ENCODE measurements around the gene PMIS2.
"Not testable (repeated sequence)": the region's sequence is repeated elsewhere in the genome, so short reads cannot be mapped to it uniquely, and the experiment has no call there.

The PMIS2 gene

GRCh38 chr19:35595026-35595425, 9.1 kb downstream of the PMIS2 start:
- DNase-seq (ENCODE audit: low spot score): not testable (repeated sequence)

GRCh38 chr19:35595928-35596327, 10.0 kb downstream of the PMIS2 start:
- no peak for DNase-seq (ENCODE audit: low spot score)

GRCh38 chr19:35596366-35596999, 10.5 kb downstream of the PMIS2 start:
- no peak for DNase-seq (ENCODE audit: low spot score)

- DNase-seq (ENCODE audit: low spot score): no peak
Measured at GRCh38 chr19:35601971-35602370, 16.0 kb downstream of the PMIS2 start.

GRCh38 chr19:35604436-35604835, 18.5 kb downstream of the PMIS2 start:
- not testable (repeated sequence) for DNase-seq (ENCODE audit: low spot score)

GRCh38 chr19:35607170-35607569, 21.2 kb downstream of the PMIS2 start:
- not testable (repeated sequence) for DNase-seq (ENCODE audit: low spot score)

- no peak for DNase-seq (ENCODE audit: low spot score)
Measured at GRCh38 chr19:35607661-35608060, 21.7 kb downstream of the PMIS2 start.

GRCh38 chr19:35608251-35608650, 22.3 kb downstream of the PMIS2 start:
- DNase-seq (ENCODE audit: low spot score): no peak

GRCh38 chr19:35609851-35610353, 23.9 kb downstream of the PMIS2 start:
- DNase-seq (ENCODE audit: low spot score): no peak

GRCh38 chr19:35612224-35612558, 26.2 kb downstream of the PMIS2 start:
- no peak for DNase-seq (ENCODE audit: low spot score)

- peak; percentile 92 for DNase-seq (ENCODE audit: low spot score)
Measured at GRCh38 chr19:35612559-35613321, 26.8 kb downstream of the PMIS2 start, which contains the start of gene HAUS5. TSS of gene HAUS5 (plus strand) at chr19:35612735. CDS start at chr19:35612795, 60 bp downstream.

GRCh38 chr19:35613574-35613973, 27.6 kb downstream of the PMIS2 start:
- DNase-seq (ENCODE audit: low spot score): no peak

GRCh38 chr19:35615036-35615435, 29.1 kb downstream of the PMIS2 start:
- no peak for DNase-seq (ENCODE audit: low spot score)

- no peak for DNase-seq (ENCODE audit: low spot score)
Measured at GRCh38 chr19:35618857-35619256, 32.9 kb downstream of the PMIS2 start.

GRCh38 chr19:35619290-35619923, 33.4 kb downstream of the PMIS2 start:
- no peak for DNase-seq (ENCODE audit: low spot score)

- DNase-seq (ENCODE audit: low spot score): no peak
Measured at GRCh38 chr19:35620001-35620400, 34.0 kb downstream of the PMIS2 start.

- no peak for DNase-seq (ENCODE audit: low spot score)
Measured at GRCh38 chr19:35621708-35622107, 35.7 kb downstream of the PMIS2 start.

GRCh38 chr19:35622750-35623149, 36.8 kb downstream of the PMIS2 start:
- DNase-seq (ENCODE audit: low spot score): no peak

- DNase-seq (ENCODE audit: low spot score): no peak
Measured at GRCh38 chr19:35623327-35624010, 37.5 kb downstream of the PMIS2 start.

GRCh38 chr19:35628264-35628564, 42.2 kb downstream of the PMIS2 start:
- DNase-seq (ENCODE audit: low spot score): no peak

- peak; percentile 99 for DNase-seq (ENCODE audit: low spot score)
Measured at GRCh38 chr19:35628565-35629331, 42.8 kb downstream of the PMIS2 start, which contains the start of gene RBM42. TSS of gene RBM42 (plus strand) at chr19:35629036. CDS start at chr19:35629154, 118 bp downstream.

GRCh38 chr19:35629332-35629633, 43.3 kb downstream of the PMIS2 start:
- no peak for DNase-seq (ENCODE audit: low spot score)
